Astrocyte (in vitro differentiated cells and primary cell): Measurements from ENCODE around the gene ARHGAP33. TPM values are rescaled to one million over a fixed set of nuclear protein-coding genes. Genes with fewer than 3 reads are reported as not detected.

ENCODE experiments used
- DNase-seq: peaks from one replicate; pipeline ENCODE4 v3.0.0-alpha.2; 2010; ENCODE audit warnings: low read depth
- FAIRE-seq: peaks from 2 replicates; lab custom pipeline; 2011; peaks lifted over from hg19 to GRCh38; lab: Jason Lieb, UNC
- H2AFZ ChIP-seq: 2 replicates; pipeline ENCODE4 v1.6.0; 2012; ENCODE audit warnings: low read depth, low read length, inconsistent platforms
- H3K27ac ChIP-seq: 2 replicates; pipeline ENCODE4 v1.5.1; 2011; ENCODE audit warnings: low read depth, low read length, inconsistent platforms
- H3K27me3 ChIP-seq: 2 replicates; pipeline ENCODE4 v1.6.0; 2011; ENCODE audit warnings: low read length, inconsistent platforms; ENCODE audit not compliant: insufficient read depth
- H3K36me3 ChIP-seq: 2 replicates; pipeline ENCODE4 v1.5.1; 2011; ENCODE audit warnings: low read length, inconsistent platforms; ENCODE audit not compliant: insufficient read depth
- H3K4me1 ChIP-seq: 2 replicates; pipeline ENCODE4 v1.5.1; 2011; ENCODE audit warnings: low read length, inconsistent platforms; ENCODE audit not compliant: insufficient read depth
- H3K4me2 ChIP-seq: 2 replicates; pipeline ENCODE4 v1.6.0; 2012; ENCODE audit warnings: low read length, inconsistent platforms
- H3K4me3 ChIP-seq: 2 replicates; pipeline ENCODE4 v1.5.1; 2011; ENCODE audit warnings: low read depth, mild to moderate bottlenecking, low read length, inconsistent platforms; ENCODE audit not compliant: insufficient read depth
- H3K79me2 ChIP-seq: 2 replicates; pipeline ENCODE4 v1.6.0; 2012; ENCODE audit warnings: mild to moderate bottlenecking, low read length, inconsistent platforms; ENCODE audit not compliant: insufficient read depth
- H3K9ac ChIP-seq: 2 replicates; pipeline ENCODE4 v1.6.0; 2012; ENCODE audit warnings: mild to moderate bottlenecking, low read length, inconsistent platforms
- H3K9me3 ChIP-seq: 2 replicates; pipeline ENCODE4 v1.5.1; 2012; ENCODE audit warnings: low read depth, mild to moderate bottlenecking, low read length, inconsistent platforms; ENCODE audit not compliant: insufficient read depth
- H4K20me1 ChIP-seq: 2 replicates; pipeline ENCODE4 v1.6.0; 2012; ENCODE audit warnings: low read length, inconsistent platforms; ENCODE audit not compliant: insufficient read depth
- H3K27ac Mint-ChIP-seq: one replicate; pipeline ENCODE4 v1.8.0; 2021; ENCODE audit warnings: mild to moderate bottlenecking, mixed read lengths; ENCODE audit not compliant: unreplicated experiment
- H3K27me3 Mint-ChIP-seq: one replicate; pipeline ENCODE4 v1.8.0; 2021; ENCODE audit warnings: low read depth, mixed read lengths; ENCODE audit not compliant: unreplicated experiment
- H3K36me3 Mint-ChIP-seq: one replicate; pipeline ENCODE4 v1.8.0; 2021; ENCODE audit warnings: low read depth, mixed read lengths; ENCODE audit not compliant: unreplicated experiment
- H3K4me1 Mint-ChIP-seq: one replicate; pipeline ENCODE4 v1.8.0; 2021; ENCODE audit warnings: low read depth, mixed read lengths; ENCODE audit not compliant: unreplicated experiment
- H3K4me3 Mint-ChIP-seq: one replicate; pipeline ENCODE4 v1.8.0; 2021; ENCODE audit warnings: mild to moderate bottlenecking, moderate library complexity, mixed read lengths; ENCODE audit not compliant: unreplicated experiment
- H3K9me3 Mint-ChIP-seq: one replicate; pipeline ENCODE4 v1.8.0; 2021; ENCODE audit warnings: mild to moderate bottlenecking, mixed read lengths; ENCODE audit not compliant: unreplicated experiment
- EZH2 ChIP-seq: IDR thresholded peaks from 2 replicates; pipeline ENCODE4 v1.6.1; 2012; ENCODE audit warnings: mild to moderate bottlenecking, low read length, inconsistent platforms; ENCODE audit not compliant: insufficient read depth
- total RNA-seq: library from RNA; stranded (reverse); gene quantifications from 2 replicates; pipeline ENCODE4 v1.2.1, GENCODE V29; 2021
- TF ChIP-seq, protein P1 (sequence below): IDR thresholded peaks from 2 replicates; pipeline ENCODE4 v1.5.1; 2011; ENCODE audit warnings: low read depth, mild to moderate bottlenecking, inconsistent platforms, low read length, moderate library complexity; ENCODE audit not compliant: insufficient read depth

ARHGAP33 gene
- total RNA-seq, 1 donor from 2014 or later = 5.5 TPM

DNA sequence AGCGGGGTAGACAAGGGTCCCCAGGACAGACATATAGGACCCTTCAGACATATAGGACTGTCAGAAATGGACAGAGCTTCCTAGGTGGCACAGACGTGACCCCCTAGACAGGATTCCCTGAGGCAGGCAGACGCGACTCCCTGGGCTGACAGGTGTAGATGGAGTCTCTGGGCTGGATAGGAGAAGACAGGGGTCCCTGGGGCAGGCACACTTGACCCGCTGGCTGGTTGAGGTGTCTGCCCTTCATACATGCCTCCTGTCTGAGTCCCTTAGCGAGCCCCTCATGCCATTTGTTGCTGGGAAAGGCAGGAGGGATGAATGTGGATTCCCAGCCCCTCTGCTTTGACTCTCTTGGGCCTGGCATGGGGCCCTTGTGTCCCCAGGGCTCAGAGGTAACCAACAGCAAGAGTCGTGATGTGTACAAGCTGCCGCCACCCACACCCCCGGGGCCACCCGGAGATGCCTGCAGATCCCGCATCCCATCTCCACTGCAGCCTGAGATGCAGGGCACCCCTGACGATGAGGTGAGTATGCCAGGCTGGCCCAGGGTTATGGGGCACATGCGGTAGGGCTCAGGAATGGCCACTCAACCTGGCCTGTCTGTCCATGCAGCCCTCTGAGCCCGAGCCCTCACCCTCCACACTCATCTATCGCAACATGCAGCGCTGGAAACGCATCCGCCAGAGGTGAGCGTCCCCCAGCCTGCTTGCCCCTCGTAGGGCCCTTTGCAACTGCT lies 21.6 kb upstream of the ARHGAP33 start:
- H3K4me1 ChIP-seq = peaks cover 32% of the 10 kb centered on the region
- H3K36me3 ChIP-seq = peaks cover 5% of the 10 kb centered on the region
- no peaks in the 10 kb centered on the region for H3K9me3 ChIP-seq
- no peak overlapping the region for H2AFZ ChIP-seq
- H3K27me3 ChIP-seq = no peaks in the 10 kb centered on the region
- no peak overlapping the region for H3K9ac ChIP-seq
- H4K20me1 ChIP-seq = peaks cover 15% of the 10 kb centered on the region
- H3K4me2 ChIP-seq = no peak overlapping the region
- H3K79me2 ChIP-seq = peaks cover 39% of the 10 kb centered on the region
- Mint-ChIP-seq H3K36me3 (peaks cover 18% of the 10 kb centered on the region), H3K27ac (no peak overlapping the region), H3K4me3 (no peak overlapping the region), H3K4me1 (peaks cover 22% of the 10 kb centered on the region), H3K27me3 (peaks cover 2% of the 10 kb centered on the region), H3K9me3 (no peaks in the 10 kb centered on the region)
- H3K27ac ChIP-seq = no peak overlapping the region
- H3K4me3 ChIP-seq = no peak overlapping the region
- FAIRE-seq = no peak
- TF ChIP-seq, protein P1, sequence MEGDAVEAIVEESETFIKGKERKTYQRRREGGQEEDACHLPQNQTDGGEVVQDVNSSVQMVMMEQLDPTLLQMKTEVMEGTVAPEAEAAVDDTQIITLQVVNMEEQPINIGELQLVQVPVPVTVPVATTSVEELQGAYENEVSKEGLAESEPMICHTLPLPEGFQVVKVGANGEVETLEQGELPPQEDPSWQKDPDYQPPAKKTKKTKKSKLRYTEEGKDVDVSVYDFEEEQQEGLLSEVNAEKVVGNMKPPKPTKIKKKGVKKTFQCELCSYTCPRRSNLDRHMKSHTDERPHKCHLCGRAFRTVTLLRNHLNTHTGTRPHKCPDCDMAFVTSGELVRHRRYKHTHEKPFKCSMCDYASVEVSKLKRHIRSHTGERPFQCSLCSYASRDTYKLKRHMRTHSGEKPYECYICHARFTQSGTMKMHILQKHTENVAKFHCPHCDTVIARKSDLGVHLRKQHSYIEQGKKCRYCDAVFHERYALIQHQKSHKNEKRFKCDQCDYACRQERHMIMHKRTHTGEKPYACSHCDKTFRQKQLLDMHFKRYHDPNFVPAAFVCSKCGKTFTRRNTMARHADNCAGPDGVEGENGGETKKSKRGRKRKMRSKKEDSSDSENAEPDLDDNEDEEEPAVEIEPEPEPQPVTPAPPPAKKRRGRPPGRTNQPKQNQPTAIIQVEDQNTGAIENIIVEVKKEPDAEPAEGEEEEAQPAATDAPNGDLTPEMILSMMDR = no peak
- no peak for TF ChIP-seq EZH2
- DNase-seq = no peak

DNA sequence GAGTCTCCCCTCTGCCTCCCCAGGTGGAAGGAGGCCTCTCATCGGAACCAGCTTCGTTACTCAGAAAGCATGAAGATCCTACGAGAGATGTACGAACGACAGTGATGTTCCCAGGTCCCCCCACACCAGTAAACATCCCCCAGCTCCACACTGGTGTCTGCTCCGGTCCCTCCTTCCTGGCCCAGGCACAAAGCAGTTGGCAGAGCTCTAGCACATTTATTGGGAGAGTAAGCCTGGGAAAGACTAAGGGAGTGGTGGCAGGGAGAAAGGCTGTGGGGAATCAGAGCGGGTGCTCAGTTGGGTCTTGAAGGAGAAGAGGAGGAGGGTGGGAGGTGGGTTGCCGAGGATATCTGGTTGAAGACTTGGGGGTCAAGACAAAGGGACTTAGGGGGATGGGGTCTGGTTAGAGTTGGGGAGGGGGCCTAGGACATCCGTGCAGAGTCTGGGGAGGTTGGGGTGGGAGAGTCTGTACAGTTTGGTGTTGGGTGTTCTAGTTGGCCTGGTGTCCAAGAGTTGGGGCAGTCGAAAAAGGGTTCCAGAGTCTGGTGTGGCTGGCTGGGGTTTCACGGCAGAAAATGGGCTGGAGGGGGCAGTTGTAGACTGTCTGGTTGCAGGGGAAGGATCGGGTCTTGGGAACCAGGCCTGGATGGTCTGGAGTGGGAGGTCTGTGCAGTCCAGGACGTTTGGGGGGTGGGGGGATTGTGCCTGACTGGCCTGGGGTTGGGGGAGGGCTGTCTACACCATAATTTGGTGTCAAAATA lies 20.8 kb upstream of the ARHGAP33 start:
- Histone ChIP-seq H3K27ac (no peak overlapping the region), H3K36me3 (peaks cover 5% of the 10 kb centered on the region), H3K9ac (no peak overlapping the region), H4K20me1 (peaks cover 21% of the 10 kb centered on the region), H3K9me3 (no peaks in the 10 kb centered on the region), H3K4me3 (no peak overlapping the region), H3K27me3 (no peaks in the 10 kb centered on the region), H2AFZ (no peak overlapping the region), H3K4me2 (peak overlapping the region; percentile 96), H3K79me2 (peaks cover 41% of the 10 kb centered on the region), H3K4me1 (peaks cover 35% of the 10 kb centered on the region)
- Mint-ChIP-seq H3K27me3 (peaks cover 2% of the 10 kb centered on the region), H3K4me3 (no peak overlapping the region), H3K4me1 (peaks cover 22% of the 10 kb centered on the region), H3K27ac (no peak overlapping the region), H3K9me3 (no peaks in the 10 kb centered on the region), H3K36me3 (peaks cover 18% of the 10 kb centered on the region)
- DNase-seq = no peak
- TF ChIP-seq, protein P1 = no peak
- no peak for TF ChIP-seq EZH2
- no peak for FAIRE-seq
